ENCODE data around the gene ROR2.

ROR2 gene

GRCh38 chr9:91766315-91767069 is 183.5 kb downstream of the ROR2 start:
- no peak for DNase-seq

- no peak for DNase-seq
Observed at GRCh38 chr9:91765296-91765695, 184.7 kb downstream of the ROR2 start.

- no peak for DNase-seq
Observed at GRCh38 chr9:91764661-91765060, 185.4 kb downstream of the ROR2 start.

GRCh38 chr9:91761362-91761761 is 188.7 kb downstream of the ROR2 start:
- DNase-seq = no peak

DNA sequence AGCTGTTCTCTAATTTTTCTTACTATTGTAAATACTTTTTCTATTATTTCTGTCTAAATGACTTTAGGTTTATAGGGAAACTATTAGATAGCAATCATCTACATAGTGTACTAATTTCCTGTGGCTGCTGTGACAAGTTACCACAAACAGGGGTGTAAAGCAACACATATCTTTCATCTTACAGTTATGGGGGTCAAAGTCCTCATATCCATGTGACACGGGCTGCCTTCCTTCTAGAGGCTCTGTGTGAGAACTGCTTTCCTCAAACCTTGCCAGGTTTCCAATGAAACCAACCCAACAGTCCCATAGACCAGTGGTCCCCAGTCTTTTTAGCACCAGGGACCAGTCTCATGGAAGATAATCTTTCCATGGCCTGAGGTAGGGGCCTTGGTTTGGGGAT is 189.1 kb downstream of the ROR2 start:
- no peak for DNase-seq

GRCh38 chr9:91758491-91758981 is 191.5 kb downstream of the ROR2 start:
- DNase-seq = peak; percentile 7

DNA sequence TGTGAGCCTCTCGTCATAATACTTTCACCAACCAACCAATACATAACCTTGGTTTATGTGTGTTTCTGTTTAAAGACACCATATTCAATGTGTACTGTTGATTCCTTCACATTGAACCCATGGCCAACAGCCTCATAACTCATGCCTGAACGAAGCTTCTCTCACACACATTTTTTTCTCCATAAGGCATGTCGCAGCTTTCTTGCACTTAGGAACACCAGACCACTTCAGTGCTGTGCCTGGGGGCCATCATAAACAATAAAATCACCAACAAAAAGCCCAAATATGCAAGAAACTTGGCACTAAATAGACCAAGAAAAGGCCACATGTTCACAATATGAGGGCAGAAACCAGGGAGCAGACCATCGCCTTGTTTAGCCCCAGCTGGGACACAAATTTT is 192.2 kb downstream of the ROR2 start:
- no peak for DNase-seq

- DNase-seq = no peak
Observed at GRCh38 chr9:91756510-91756780, 193.6 kb downstream of the ROR2 start.

GRCh38 chr9:91755761-91756509 is 194.1 kb downstream of the ROR2 start:
- no peak for DNase-seq

- no peak for DNase-seq
Observed at GRCh38 chr9:91753711-91754110, 196.3 kb downstream of the ROR2 start.

GRCh38 chr9:91751922-91752321 is 198.1 kb downstream of the ROR2 start:
- DNase-seq = no peak

GRCh38 chr9:91750343-91750742 is 199.7 kb downstream of the ROR2 start:
- no peak for DNase-seq

GRCh38 chr9:91746904-91747303 is 203.1 kb downstream of the ROR2 start:
- DNase-seq = no peak

GRCh38 chr9:91746357-91746756 is 203.7 kb downstream of the ROR2 start:
- no peak for DNase-seq

DNA sequence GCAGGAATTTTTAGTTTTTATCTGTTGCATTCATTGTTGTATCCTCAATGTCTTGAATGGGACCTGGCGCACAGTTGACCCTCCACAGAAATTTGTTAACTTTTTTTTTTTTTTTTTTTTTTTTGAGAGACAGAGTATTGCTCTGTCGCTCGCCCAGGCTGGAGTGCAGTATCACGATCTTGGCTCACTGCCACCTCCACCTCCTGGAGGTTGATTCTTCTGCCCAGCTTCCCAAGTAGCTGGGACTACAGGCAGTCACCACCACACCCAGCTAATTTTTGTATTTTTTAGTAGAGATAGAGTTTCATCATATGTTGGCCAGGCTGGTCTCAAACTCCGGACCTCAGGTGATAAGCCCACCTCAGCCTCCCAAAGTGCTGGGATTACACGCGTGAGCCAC is 205.9 kb downstream of the ROR2 start:
- DNase-seq = no peak

GRCh38 chr9:91741522-91741921 is 208.5 kb downstream of the ROR2 start:
- no peak for DNase-seq

- DNase-seq = no peak
Observed at GRCh38 chr9:91740701-91741100, 209.3 kb downstream of the ROR2 start.

DNA sequence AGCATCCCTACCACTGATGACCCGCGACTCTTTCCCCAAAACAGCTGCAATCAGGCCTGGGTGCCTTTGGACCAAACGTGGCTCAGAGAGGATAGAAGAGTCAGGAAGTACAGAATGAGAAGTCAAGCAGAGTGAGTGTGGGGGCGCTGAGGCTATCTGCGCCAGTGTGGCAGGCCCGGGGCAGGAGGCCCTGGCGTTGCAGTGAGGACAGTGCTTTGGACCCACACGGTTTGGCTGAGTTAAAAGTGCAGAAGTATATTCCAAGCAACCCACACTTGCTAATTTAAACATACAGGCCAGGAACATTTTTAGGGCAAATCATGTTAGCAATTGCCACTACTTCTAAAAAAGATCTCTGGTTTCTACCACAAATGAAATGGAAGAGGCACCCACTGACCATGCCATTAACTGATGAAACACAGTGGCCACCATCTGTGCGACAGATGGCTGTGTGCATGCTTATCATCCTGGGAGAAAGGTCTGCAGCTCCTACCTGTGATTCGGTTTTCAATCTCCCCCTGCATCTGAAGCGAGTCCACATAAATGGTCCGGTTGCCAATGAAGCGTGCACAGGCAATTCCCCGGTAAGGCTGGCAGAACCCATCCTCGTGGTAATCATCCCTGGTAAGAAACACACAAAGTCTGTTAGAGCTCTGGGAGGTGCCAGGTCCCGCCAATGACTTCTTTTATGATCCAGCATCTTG is 213.0 kb downstream of the ROR2 start:
- no peak for DNase-seq

DNA sequence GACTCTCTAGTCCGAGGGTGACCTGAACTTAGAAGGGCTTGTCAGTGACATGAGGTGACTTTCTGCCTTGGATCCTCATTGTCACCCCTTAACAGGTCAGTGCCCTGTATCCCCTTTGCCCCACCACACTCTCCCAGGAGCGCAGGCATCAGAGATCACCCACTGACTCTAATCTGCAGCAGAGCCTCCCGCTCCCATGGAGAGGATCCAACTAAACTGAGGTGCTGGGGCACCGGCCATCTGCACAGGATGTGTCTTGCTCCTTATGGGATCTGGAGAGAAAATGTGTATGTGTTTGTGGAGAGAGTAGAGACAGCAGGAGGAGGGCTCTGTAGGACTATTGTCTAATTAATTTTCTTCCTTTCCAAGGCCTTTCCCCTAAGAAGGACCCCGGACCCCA is 213.7 kb downstream of the ROR2 start:
- DNase-seq = no peak

- no peak for DNase-seq
Observed at GRCh38 chr9:91735049-91735448, 215.0 kb downstream of the ROR2 start.

- DNase-seq = no peak
Observed at GRCh38 chr9:91734371-91734981, 215.6 kb downstream of the ROR2 start.

GRCh38 chr9:91733006-91733624 is 216.9 kb downstream of the ROR2 start:
- DNase-seq = no peak
